Vagina (tissue), 2 donors: ENCODE data around the gene RFX4. TPM values are rescaled to one million over a fixed set of nuclear protein-coding genes. Genes with fewer than 3 reads are reported as not detected.

Experiments used
- DNase-seq, 2 donors: peaks; one replicate each; pipeline ENCODE4 v3.0.0-alpha.2; 2017; ENCODE audit errors: extremely low spot score in 2 of 2
- H3K27ac ChIP-seq: fragments of 200-600 bp; sonication (generic); one replicate; pipeline ENCODE4 v1.5.1; 2019
- H3K27me3 ChIP-seq: fragments of 200-600 bp; sonication (generic); one replicate; pipeline ENCODE4 v1.5.1; 2019
- H3K36me3 ChIP-seq, 2 donors: fragments of 200-600 bp; sonication (generic); one replicate each; pipeline ENCODE4 v1.5.1; 2017 to 2019
- H3K4me1 ChIP-seq: fragments of 200-600 bp; sonication (generic); one replicate; pipeline ENCODE4 v1.5.1; 2019
- H3K4me3 ChIP-seq, 2 donors: fragments of 200-600 bp; sonication (generic); 1 replicate in 1 of 2; 2 replicates in 1 of 2; pipeline ENCODE4 v1.5.1; 2016 to 2019
- H3K9me3 ChIP-seq: fragments of 200-600 bp; sonication (generic); one replicate; pipeline ENCODE4 v1.5.1; 2019
- POLR2A ChIP-seq, 2 donors: fragments of 450-650 bp; IDR thresholded peaks; one replicate each; pipeline ENCODE4 v1.6.1; 2017; ENCODE audit warnings: antibody characterized with exemption in 2 of 2, mild to moderate bottlenecking in 2 of 2, moderate library complexity in 2 of 2
- POLR2AphosphoS5 ChIP-seq, 2 donors: sonication (generic); formaldehyde crosslinking; IDR thresholded peaks; one replicate each; pipeline ENCODE4 v1.9.0; 2017; ENCODE audit warnings: antibody characterized with exemption in 2 of 2, mild to moderate bottlenecking in 2 of 2, low read depth in 1 of 2; ENCODE audit not compliant: insufficient read depth in 1 of 2
- intact Hi-C: fragments of 100-400 bp; cut with DNase I; formaldehyde crosslinking; loops from one replicate; pipeline ENCODE4 v1.15.1; 2023
- total RNA-seq: library from RNA; depleted of rRNA; stranded (reverse); fragments of >200 nt; gene quantifications from one replicate; pipeline ENCODE4 v1.2.3, GENCODE V29; 2016
- TF ChIP-seq, protein P1 (sequence below), 3 experiments: fragments of 450-650 bp in 2 of 3; fragments of 200-600 bp in 1 of 3; sonication (generic) in 1 of 3; IDR thresholded peaks; one replicate each; pipeline ENCODE4 v1.5.1; 2017 to 2019; ENCODE audit warnings: antibody characterized with exemption in 3 of 3, mild to moderate bottlenecking in 2 of 3, moderate library complexity in 2 of 3

Gene RFX4
- total RNA-seq, 1 donor from 2014 or later, result not detected

DNA sequence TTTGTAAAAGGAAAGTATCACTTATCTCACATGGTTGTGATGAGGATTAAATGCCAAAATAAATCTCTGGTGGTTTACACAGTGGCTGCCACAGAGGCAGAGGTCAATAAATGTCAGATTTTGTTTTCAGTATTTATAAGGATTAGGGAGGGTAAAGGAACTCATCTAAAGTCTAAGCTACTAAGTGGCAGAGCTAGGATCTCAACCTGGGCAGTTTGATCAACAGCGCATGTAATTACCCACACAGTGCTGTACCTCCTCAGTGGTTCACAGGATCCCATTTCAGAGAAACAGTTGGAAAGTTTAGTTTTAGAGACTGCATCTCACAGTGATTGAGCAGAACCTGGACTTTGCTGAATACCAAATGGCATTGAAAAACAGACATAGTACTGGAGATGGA lies 146.8 kb downstream of the RFX4 start:
- H3K27me3 ChIP-seq, result no peaks in the 10 kb centered on the region
- H3K4me1 ChIP-seq, result no peaks in the 10 kb centered on the region
- no peaks in the 10 kb centered on the region for H3K9me3 ChIP-seq
- no peak overlapping the region for H3K4me3 ChIP-seq
- H3K36me3 ChIP-seq, result no peaks in the 10 kb centered on the region
- TF ChIP-seq POLR2AphosphoS5 (IDR thresholded peaks at IDR 0.05; ENCODE audit: insufficient read depth in 1 of 2, low read depth in 1 of 2) (no peak), POLR2A (IDR thresholded peaks at IDR 0.05) (no peak)
- TF ChIP-seq, protein P1, sequence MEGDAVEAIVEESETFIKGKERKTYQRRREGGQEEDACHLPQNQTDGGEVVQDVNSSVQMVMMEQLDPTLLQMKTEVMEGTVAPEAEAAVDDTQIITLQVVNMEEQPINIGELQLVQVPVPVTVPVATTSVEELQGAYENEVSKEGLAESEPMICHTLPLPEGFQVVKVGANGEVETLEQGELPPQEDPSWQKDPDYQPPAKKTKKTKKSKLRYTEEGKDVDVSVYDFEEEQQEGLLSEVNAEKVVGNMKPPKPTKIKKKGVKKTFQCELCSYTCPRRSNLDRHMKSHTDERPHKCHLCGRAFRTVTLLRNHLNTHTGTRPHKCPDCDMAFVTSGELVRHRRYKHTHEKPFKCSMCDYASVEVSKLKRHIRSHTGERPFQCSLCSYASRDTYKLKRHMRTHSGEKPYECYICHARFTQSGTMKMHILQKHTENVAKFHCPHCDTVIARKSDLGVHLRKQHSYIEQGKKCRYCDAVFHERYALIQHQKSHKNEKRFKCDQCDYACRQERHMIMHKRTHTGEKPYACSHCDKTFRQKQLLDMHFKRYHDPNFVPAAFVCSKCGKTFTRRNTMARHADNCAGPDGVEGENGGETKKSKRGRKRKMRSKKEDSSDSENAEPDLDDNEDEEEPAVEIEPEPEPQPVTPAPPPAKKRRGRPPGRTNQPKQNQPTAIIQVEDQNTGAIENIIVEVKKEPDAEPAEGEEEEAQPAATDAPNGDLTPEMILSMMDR (IDR thresholded peaks at IDR 0.05), result no peak
- DNase-seq, result no peak
- no peak overlapping the region for H3K27ac ChIP-seq
- intact Hi-C loops, result no loop called here

DNA sequence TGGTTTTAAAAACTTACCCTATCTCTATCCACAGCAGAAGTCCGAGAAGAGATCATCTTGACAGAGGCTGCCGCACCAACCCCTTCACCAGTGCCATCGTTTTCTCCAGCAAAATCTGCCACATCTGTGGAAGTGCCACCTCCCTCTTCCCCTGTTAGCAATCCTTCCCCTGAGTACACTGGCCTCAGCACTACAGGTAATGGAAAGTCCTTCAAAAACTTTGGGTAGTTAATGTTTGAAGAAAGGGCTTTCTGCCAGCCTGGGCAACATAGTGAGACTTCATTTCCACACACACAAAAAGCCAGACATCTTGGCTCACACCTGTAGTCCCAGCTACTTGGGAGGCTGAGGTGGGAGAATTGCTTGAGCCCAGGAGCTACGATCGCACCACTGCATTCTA lies 150.1 kb downstream of the RFX4 start:
- H3K36me3 ChIP-seq, result no peaks in the 10 kb centered on the region
- DNase-seq, result no peak
- H3K4me3 ChIP-seq, result no peak overlapping the region
- no peaks in the 10 kb centered on the region for H3K27me3 ChIP-seq
- no peaks in the 10 kb centered on the region for H3K4me1 ChIP-seq
- intact Hi-C loops, result no loop called here
- no peak overlapping the region for H3K27ac ChIP-seq
- no peak for TF ChIP-seq POLR2A (IDR thresholded peaks at IDR 0.05)
- TF ChIP-seq, protein P1 (IDR thresholded peaks at IDR 0.05), result no peak
- TF ChIP-seq POLR2AphosphoS5 (IDR thresholded peaks at IDR 0.05; ENCODE audit: insufficient read depth in 1 of 2, low read depth in 1 of 2), result no peak
- no peaks in the 10 kb centered on the region for H3K9me3 ChIP-seq

DNA sequence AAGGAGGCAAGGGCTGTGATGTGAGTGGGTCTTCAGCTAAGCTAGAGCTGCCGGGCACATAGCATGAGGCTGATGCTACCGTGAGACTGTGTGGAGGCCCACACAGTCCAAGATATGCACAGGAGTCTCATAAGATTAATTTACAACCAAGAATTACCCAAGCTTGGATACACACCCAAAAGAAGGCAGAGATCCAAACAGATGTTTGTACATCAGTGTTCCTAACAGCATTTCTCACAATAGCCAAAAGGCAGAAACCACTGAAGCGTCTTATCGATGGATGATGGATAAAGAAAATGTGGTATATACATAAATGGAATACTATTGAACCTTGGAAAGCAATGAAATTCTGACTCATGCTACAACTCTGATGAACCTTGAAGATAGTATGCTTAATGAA lies 150.9 kb downstream of the RFX4 start:
- intact Hi-C loops, result no loop called here
- no peak overlapping the region for H3K4me3 ChIP-seq
- H3K27ac ChIP-seq, result no peak overlapping the region
- no peak for DNase-seq
- H3K9me3 ChIP-seq, result no peaks in the 10 kb centered on the region
- no peak for TF ChIP-seq POLR2A (IDR thresholded peaks at IDR 0.05)
- no peak for TF ChIP-seq POLR2AphosphoS5 (IDR thresholded peaks at IDR 0.05; ENCODE audit: insufficient read depth in 1 of 2, low read depth in 1 of 2)
- TF ChIP-seq, protein P1 (IDR thresholded peaks at IDR 0.05), result no peak
- H3K36me3 ChIP-seq, result no peaks in the 10 kb centered on the region
- no peaks in the 10 kb centered on the region for H3K4me1 ChIP-seq
- no peaks in the 10 kb centered on the region for H3K27me3 ChIP-seq

DNA sequence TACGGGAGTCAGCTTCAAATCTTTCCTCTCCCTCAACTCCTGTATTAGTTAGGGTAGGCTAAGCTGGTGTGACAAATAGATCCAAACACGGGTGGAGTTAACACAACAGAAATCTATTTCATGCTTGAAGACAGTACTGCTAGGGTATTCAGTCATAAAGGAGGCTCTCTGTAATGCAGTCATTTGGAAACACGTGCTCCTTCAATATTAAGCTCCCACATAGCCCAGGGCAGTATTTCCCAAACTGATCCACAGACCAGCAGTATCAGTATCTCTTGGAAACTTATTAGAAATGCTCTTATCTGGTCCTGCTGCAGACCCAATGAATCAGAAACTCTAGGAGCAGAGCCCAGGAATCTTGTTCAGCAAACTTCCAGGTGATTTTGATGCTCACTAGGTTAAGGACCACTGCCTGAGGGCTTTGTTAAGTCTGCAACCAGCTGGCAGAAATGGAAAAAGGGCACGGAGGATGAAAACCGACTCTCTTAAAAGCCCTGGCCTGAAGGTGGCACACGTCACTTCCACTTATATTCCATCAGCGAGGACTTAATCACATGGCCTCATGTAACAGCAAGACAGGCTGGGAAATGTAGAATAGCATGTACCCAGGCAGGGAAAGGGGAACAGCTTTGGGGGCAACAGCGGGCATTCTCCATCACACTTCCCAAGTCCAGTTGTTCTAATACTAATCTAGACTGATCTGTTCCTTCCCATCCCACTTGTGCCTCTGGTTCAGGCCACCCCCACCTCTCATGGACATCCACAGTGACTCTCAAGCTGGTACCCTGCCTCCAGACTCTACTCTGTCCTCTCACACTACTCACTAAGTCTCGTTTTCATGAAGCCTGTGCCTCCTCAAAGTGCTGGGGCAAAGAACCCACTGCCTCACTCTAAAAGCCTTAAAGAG lies 153.5 kb downstream of the RFX4 start:
- no peaks in the 10 kb centered on the region for H3K36me3 ChIP-seq
- intact Hi-C loops, result no loop called here
- DNase-seq, result no peak

More for the DNA sequence above, 153.5 kb downstream of the RFX4 start:
- no peak for TF ChIP-seq POLR2A (IDR thresholded peaks at IDR 0.05)
- TF ChIP-seq, protein P1 (IDR thresholded peaks at IDR 0.05), result no peak
- TF ChIP-seq POLR2AphosphoS5 (IDR thresholded peaks at IDR 0.05; ENCODE audit: insufficient read depth in 1 of 2, low read depth in 1 of 2), result no peak
- no peaks in the 10 kb centered on the region for H3K27me3 ChIP-seq
- no peak overlapping the region for H3K27ac ChIP-seq
- no peaks in the 10 kb centered on the region for H3K9me3 ChIP-seq
- no peak overlapping the region for H3K4me3 ChIP-seq
- no peaks in the 10 kb centered on the region for H3K4me1 ChIP-seq
